Adrenal gland (tissue), 12 donors: Measurements from ENCODE around the gene TEX264. TPM values are rescaled to one million over a fixed set of nuclear protein-coding genes. Genes with fewer than 3 reads are reported as not detected.
"Not testable (repeated sequence)": the region's sequence is repeated elsewhere in the genome, so short reads cannot be mapped to it uniquely, and the experiment has no call there.

ENCODE experiments used
- DNase-seq, 7 donors: peaks; one replicate each; pipeline ENCODE4 v3.0.0-alpha.2; 2019 to 2020
- H3K27ac ChIP-seq, 5 donors: fragments of 200-600 bp; sonication (generic) in 4 of 5; 1 replicate in 3 of 5; 2 replicates in 2 of 5; pipeline versions ENCODE4 v1.5.1 to v1.8.0; 2016 to 2020; ENCODE audit warnings: mild to moderate bottlenecking in 1 of 5
- H3K27me3 ChIP-seq: fragments of 200-600 bp; 2 replicates; pipeline ENCODE4 v1.8.0; 2021
- H3K36me3 ChIP-seq, 2 donors: fragments of 200-600 bp; replicated peaks in 1 of 2; 1 replicate in 1 of 2; 2 replicates in 1 of 2; pipeline versions ENCODE4 v1.5.1 to v1.8.0; 2018 to 2022
- H3K4me1 ChIP-seq, 2 donors: fragments of 200-600 bp; replicated peaks in 1 of 2; 1 replicate in 1 of 2; 2 replicates in 1 of 2; pipeline versions ENCODE4 v1.5.1 to v1.8.0; 2018 to 2021
- H3K4me3 ChIP-seq, 4 donors: fragments of 200-600 bp; sonication (generic) in 3 of 4; one replicate each; pipeline ENCODE4 v1.5.1; 2016 to 2018
- H3K9me3 ChIP-seq, 3 donors: fragments of 200-600 bp; sonication (generic) in 1 of 3; replicated peaks in 1 of 3; 1 replicate in 2 of 3; 2 replicates in 1 of 3; pipeline versions ENCODE4 v1.5.1 to v1.8.0; 2016 to 2021
- CTCF ChIP-seq, 6 experiments: fragments of 450-650 bp in 4 of 6; fragments of 200-600 bp in 2 of 6; sonication (generic) in 1 of 6; IDR thresholded peaks; 1 replicate in 5 of 6; 2 replicates in 1 of 6; pipeline versions ENCODE4 v1.5.1 to v1.8.0; 2016 to 2021; ENCODE audit warnings: antibody characterized with exemption in 6 of 6, mild to moderate bottlenecking in 2 of 6, moderate library complexity in 1 of 6
- POLR2A ChIP-seq, 2 donors: fragments of 450-650 bp; IDR thresholded peaks; one replicate each; pipeline ENCODE4 v1.6.1; 2017; ENCODE audit warnings: antibody characterized with exemption in 2 of 2, mild to moderate bottlenecking in 2 of 2, moderate library complexity in 1 of 2
- WGBS, 4 donors: extraction: QIAGEN DNeasy Blood & Tissue Kit in 2 of 4; methylation state at CpG; one replicate each; pipeline versions ENCODE4 v1.1.5 to v1.1.7; 2013 to 2017; 5-methylcytosine and 5-hydroxymethylcytosine counted together
- intact Hi-C, 2 donors: fragments of 100-400 bp; cut with DNase I; formaldehyde crosslinking; loops; one replicate each; pipeline versions ENCODE4 v1.14.1 to v1.15.0; 2022 to 2023
- polyA plus RNA-seq, 3 donors: library from polyadenylated mRNA; stranded (reverse); fragments of 200-250 nt in 2 of 3; fragments of 350-450 nt in 1 of 3; fragmentation: Illumina TruSeq in 1 of 3; extraction: RNeasy Lipid Tissue Mini Kit (QIAGEN cat#74804) in 1 of 3; gene quantifications; one replicate each; pipeline ENCODE4 v1.2.3, GENCODE V29; 2013 to 2014
- total RNA-seq, 9 donors: library from RNA; depleted of rRNA in 4 of 9; stranded (reverse); fragments of >200 nt in 4 of 9; fragments of 120-200 nt in 1 of 9; fragmentation: NEBNext Ultra II Directional in 1 of 9; extraction: Animal tissue kit (Norgen Biotek cat#: 25700) in 1 of 9; gene quantifications; one replicate each; pipeline versions ENCODE4 v1.1.0 to v1.2.4, GENCODE V29; 2013 to 2023
- donor health status: healthy with polysubstance abuse.
- donor health status: Bipolar disorder and iron deficiency.
- donor health status: DM: yes; HTN: yes; CAD: no.
- donor health status: DM: no; HTN: no; CAD: no.
- donor health status: DM: no; HTN: no; CAD: no.
- donor health status: DM: yes; HTN: yes; CAD: no.

TEX264 gene
- total and polyA plus RNA-seq, 12 donors = 64.7 to 207 (median 125) TPM

- Histone ChIP-seq H3K36me3 (no peaks in the 10 kb centered on the region), H3K9me3 (no peaks in the 10 kb centered on the region), H3K4me3 (no peak overlapping the region), H3K4me1 (no peaks in the 10 kb centered on the region), H3K27me3 (peaks cover 20% of the 10 kb centered on the region), H3K27ac (no peak overlapping the region)
- 45 to 49% (median 46%) methylated on average over 4 of the region's 4 CpGs for WGBS, 4 donors
- no peak for TF ChIP-seq CTCF (IDR thresholded peaks at IDR 0.05)
- no peak for TF ChIP-seq POLR2A (IDR thresholded peaks at IDR 0.05)
- DNase-seq = no peak
- intact Hi-C loops = no loop called here
Measured at GRCh38 chr3:51739110-51739509, 68.1 kb downstream of the TEX264 start.

GRCh38 chr3:51742320-51742719 lies 71.3 kb downstream of the TEX264 start:
- H3K36me3 ChIP-seq, DNase-seq, H3K27ac ChIP-seq, intact Hi-C loops, H3K4me3 ChIP-seq, H3K9me3 ChIP-seq, H3K4me1 ChIP-seq, H3K27me3 ChIP-seq: not testable (repeated sequence)
- 54 to 73% (median 70%) methylated on average over 3 of the region's 3 CpGs for WGBS, 4 donors

GRCh38 chr3:51742978-51743377 lies 71.9 kb downstream of the TEX264 start:
- H3K27ac ChIP-seq, H3K36me3 ChIP-seq, H3K9me3 ChIP-seq, H3K27me3 ChIP-seq, H3K4me3 ChIP-seq, H3K4me1 ChIP-seq, intact Hi-C loops: not testable (repeated sequence)
- 39 to 59% (median 47%) methylated on average over 4 of the region's 4 CpGs for WGBS, 4 donors
- peak in 2 of 7 donors; percentile 19 to 51 for DNase-seq

GRCh38 chr3:51747840-51748239 lies 76.8 kb downstream of the TEX264 start:
- no peak overlapping the region for H3K27ac ChIP-seq
- H3K36me3 ChIP-seq = no peaks in the 10 kb centered on the region
- intact Hi-C loops = no loop called here
- TF ChIP-seq CTCF (IDR thresholded peaks at IDR 0.05) (no peak), POLR2A (IDR thresholded peaks at IDR 0.05) (no peak)
- no peak overlapping the region for H3K4me3 ChIP-seq
- no peaks in the 10 kb centered on the region for H3K9me3 ChIP-seq
- no peaks in the 10 kb centered on the region for H3K4me1 ChIP-seq
- no peak for DNase-seq
- H3K27me3 ChIP-seq = no peaks in the 10 kb centered on the region

- H3K9me3 ChIP-seq = no peaks in the 10 kb centered on the region
- TF ChIP-seq CTCF (IDR thresholded peaks at IDR 0.05) (no peak), POLR2A (IDR thresholded peaks at IDR 0.05) (no peak)
- no peaks in the 10 kb centered on the region for H3K36me3 ChIP-seq
- no peak overlapping the region for H3K4me3 ChIP-seq
- intact Hi-C loops = no loop called here
- H3K27me3 ChIP-seq = no peaks in the 10 kb centered on the region
- no peak for DNase-seq
- H3K27ac ChIP-seq = no peak overlapping the region
- WGBS, 4 donors = 44 to 56% (median 45%) methylated on average over 1 of the region's 1 CpG
- no peaks in the 10 kb centered on the region for H3K4me1 ChIP-seq
Measured at GRCh38 chr3:51748327-51748726, 77.3 kb downstream of the TEX264 start.
